ENCODE data around the gene KLK6.

KLK6 gene

DNA sequence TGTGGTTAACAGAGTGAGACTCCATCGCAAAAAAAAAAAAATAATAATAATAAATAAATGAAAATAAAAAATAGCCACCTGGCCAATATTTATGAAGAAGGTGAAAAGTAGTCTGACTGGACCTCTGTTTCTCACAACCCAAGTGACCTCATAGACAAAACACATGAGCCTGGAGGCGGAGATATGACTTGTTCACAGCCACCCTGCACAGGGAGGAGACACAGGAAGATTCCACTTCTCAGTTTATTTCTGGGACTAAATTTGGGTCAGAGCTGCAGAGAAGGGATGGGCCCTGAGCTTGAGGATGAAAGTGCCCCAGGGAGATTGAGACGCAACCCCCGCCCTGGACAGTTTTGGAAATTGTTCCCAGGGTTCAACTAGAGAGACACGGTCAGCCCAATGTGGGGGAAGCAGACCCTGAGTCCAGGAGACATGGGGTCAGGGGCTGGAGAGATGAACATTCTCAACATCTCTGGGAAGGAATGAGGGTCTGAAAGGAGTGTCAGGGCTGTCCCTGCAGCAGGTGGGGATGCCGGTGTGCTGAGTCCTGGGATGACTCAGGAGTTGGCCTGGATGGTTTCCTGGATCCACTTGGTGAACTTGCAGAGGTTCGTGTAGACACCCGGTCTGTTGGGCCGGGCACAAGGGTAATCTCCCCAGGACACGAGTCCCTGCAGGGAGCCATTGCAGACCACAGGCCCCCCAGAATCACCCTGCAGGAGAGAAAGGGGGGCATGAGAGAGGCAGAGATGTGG is 26.1 kb downstream of the KLK6 start:
- H3K4me1 ChIP-seq (ENCODE audit: insufficient read depth, low read length), result no peaks in the 10 kb centered on the region
- H3K27me3 ChIP-seq (ENCODE audit: control insufficient read depth in 1 of 2, insufficient read depth in 2 of 2, low read length in 2 of 2), result peaks cover 0 to 3% of the 10 kb centered on the region in 2 donors
- no peak overlapping the region for H3K27ac ChIP-seq (ENCODE audit: low read depth, low read length)
- H3K9me3 ChIP-seq (ENCODE audit: low read length), result no peaks in the 10 kb centered on the region
- H3K36me3 ChIP-seq (ENCODE audit: insufficient read depth, low read length), result no peaks in the 10 kb centered on the region
- no peak overlapping the region for H3K4me3 ChIP-seq (ENCODE audit: low read depth in 1 of 2, low read length in 2 of 2)
- no peak overlapping the region for H3K9ac ChIP-seq (ENCODE audit: low read length)

DNA sequence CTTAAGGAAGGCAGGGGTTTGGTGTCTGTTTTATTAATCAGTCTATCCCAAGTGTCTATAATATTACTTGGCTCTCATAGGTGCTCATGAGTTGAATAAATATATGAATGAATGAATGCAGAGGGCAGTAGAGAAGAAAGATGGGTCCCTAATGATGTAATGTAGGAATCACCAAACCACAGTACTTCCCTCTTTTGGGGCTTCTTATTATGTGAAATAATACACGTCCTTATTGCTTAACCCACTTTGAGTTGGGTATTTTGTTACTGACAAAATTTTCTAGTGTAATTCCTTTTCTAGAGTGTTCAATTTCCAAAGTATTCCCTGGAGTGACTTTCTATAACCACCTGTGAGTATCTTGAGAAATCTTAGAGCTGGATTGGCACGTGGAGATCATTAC is 29.8 kb downstream of the KLK6 start:
- H3K4me1 ChIP-seq (ENCODE audit: insufficient read depth, low read length), result no peaks in the 10 kb centered on the region
- H3K9me3 ChIP-seq (ENCODE audit: low read length), result no peaks in the 10 kb centered on the region
- no peaks in the 10 kb centered on the region for H3K36me3 ChIP-seq (ENCODE audit: insufficient read depth, low read length)
- H3K27me3 ChIP-seq (ENCODE audit: control insufficient read depth in 1 of 2, insufficient read depth in 2 of 2, low read length in 2 of 2), result peaks cover 0 to 3% of the 10 kb centered on the region in 2 donors
- no peak overlapping the region for H3K4me3 ChIP-seq (ENCODE audit: low read depth in 1 of 2, low read length in 2 of 2)
- no peak overlapping the region for H3K9ac ChIP-seq (ENCODE audit: low read length)
- no peak overlapping the region for H3K27ac ChIP-seq (ENCODE audit: low read depth, low read length)

DNA sequence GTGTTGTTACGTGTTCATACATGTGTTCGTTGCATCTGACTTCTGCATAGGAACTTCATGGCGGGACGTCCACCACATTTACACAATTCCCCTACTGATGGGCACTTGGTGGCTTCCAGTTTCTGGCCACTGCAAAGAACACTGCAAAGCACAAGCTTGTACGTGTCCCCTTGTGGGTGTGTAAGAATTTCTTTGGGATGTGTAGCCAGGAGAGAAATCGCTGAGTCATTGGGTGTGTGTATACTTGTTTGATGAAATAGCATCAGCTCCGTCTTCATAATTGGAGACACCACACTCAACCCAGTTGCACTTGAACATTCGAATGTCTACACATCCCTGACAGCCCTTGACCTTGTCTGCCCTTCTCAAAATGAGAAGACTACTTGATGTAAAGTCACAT is 35.8 kb downstream of the KLK6 start:
- Histone ChIP-seq H3K27me3 (ENCODE audit: control insufficient read depth in 1 of 2, insufficient read depth in 2 of 2, low read length in 2 of 2) (peaks cover 3 to 10% of the 10 kb centered on the region in 2 donors), H3K27ac (ENCODE audit: low read depth, low read length) (no peak overlapping the region), H3K4me3 (ENCODE audit: low read depth in 1 of 2, low read length in 2 of 2) (no peak overlapping the region), H3K36me3 (ENCODE audit: insufficient read depth, low read length) (no peaks in the 10 kb centered on the region), H3K9me3 (ENCODE audit: low read length) (no peaks in the 10 kb centered on the region), H3K4me1 (ENCODE audit: insufficient read depth, low read length) (no peaks in the 10 kb centered on the region), H3K9ac (ENCODE audit: low read length) (no peak overlapping the region)

DNA sequence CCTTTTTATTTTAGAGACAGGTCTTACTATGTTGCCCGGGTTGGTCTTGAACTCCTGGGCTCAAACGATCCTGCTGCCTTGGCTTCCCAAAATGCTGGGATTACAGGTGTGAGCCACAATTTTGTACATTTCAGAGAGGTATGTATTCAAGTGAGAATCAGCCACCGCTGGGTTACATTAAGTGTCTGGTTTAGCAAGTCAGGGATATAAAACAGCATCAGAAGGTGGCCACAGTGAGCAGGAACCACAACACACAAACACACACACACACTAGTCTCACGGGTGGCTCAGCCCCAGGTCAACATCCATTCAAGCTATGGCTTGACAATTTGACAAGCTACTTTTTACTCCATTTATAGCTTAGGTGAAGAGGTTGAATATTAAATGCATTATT is 36.7 kb downstream of the KLK6 start:
- Histone ChIP-seq H3K27me3 (ENCODE audit: control insufficient read depth in 1 of 2, insufficient read depth in 2 of 2, low read length in 2 of 2) (peaks cover 5 to 12% of the 10 kb centered on the region in 2 donors), H3K4me3 (ENCODE audit: low read depth in 1 of 2, low read length in 2 of 2) (no peak overlapping the region), H3K9me3 (ENCODE audit: low read length) (no peaks in the 10 kb centered on the region), H3K27ac (ENCODE audit: low read depth, low read length) (no peak overlapping the region), H3K9ac (ENCODE audit: low read length) (no peak overlapping the region), H3K36me3 (ENCODE audit: insufficient read depth, low read length) (no peaks in the 10 kb centered on the region), H3K4me1 (ENCODE audit: insufficient read depth, low read length) (no peaks in the 10 kb centered on the region)

DNA sequence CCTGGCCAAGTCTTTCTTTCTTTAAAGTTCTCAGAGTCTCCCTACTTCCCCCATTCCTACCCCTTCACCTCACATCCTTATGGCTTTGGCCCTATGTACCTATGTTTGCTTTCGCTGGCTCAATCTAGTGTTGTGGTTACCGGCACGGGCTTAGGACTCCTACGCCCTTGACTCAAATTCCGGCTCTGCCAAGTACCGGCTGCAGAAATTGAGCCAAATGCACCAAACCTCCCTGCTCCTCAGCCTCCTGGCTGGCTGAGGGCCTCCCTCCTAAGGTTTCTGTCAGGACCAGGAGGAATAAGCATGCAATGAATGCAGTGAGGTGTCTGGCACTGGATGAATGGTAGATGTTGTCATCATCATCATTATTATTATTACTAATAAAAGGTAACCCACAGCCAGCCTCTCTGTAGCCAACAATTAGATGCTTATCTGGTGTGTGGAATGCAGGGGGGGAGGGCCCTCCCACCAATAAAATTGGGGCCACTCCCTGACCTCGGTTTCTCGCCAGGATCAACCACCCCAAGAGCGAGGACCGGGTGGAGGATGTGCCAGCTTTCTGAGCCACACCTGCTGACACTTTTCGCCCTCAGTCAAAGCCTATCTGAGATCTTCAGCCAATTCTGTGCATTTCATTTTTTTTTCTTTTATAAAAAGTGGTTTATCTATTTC is 37.2 kb downstream of the KLK6 start:
- H3K27me3 ChIP-seq (ENCODE audit: control insufficient read depth in 1 of 2, insufficient read depth in 2 of 2, low read length in 2 of 2), result peaks cover 5 to 12% of the 10 kb centered on the region in 2 donors
- no peak overlapping the region for H3K4me3 ChIP-seq (ENCODE audit: low read depth in 1 of 2, low read length in 2 of 2)
- H3K27ac ChIP-seq (ENCODE audit: low read depth, low read length), result no peak overlapping the region
- no peak overlapping the region for H3K9ac ChIP-seq (ENCODE audit: low read length)
- H3K4me1 ChIP-seq (ENCODE audit: insufficient read depth, low read length), result no peaks in the 10 kb centered on the region
- no peaks in the 10 kb centered on the region for H3K36me3 ChIP-seq (ENCODE audit: insufficient read depth, low read length)
- H3K9me3 ChIP-seq (ENCODE audit: low read length), result no peaks in the 10 kb centered on the region

DNA sequence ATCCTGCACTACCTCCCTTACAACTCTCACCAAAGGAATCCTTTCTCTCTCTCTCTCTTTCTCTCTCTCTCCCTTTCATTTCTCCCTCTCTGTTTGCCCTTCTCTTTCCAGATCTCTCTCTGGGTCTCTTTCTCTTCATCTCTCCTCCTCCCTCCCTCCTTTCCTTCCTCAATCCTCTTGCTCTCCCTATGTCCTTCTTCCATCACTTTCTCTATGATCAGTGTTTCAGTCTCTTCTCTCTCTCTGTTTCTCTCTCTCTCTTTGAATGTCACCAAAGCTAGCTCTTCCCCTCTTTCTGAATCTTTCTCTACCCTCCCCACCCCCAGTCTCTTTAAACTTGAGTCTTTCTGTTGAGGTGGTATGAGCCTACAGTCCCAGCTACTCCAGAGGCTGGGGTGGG is 38.4 kb downstream of the KLK6 start:
- H3K9me3 ChIP-seq (ENCODE audit: low read length), result no peaks in the 10 kb centered on the region
- no peak overlapping the region for H3K4me3 ChIP-seq (ENCODE audit: low read depth in 1 of 2, low read length in 2 of 2)
- peaks cover 5 to 12% of the 10 kb centered on the region in 2 donors for H3K27me3 ChIP-seq (ENCODE audit: control insufficient read depth in 1 of 2, insufficient read depth in 2 of 2, low read length in 2 of 2)
- no peak overlapping the region for H3K27ac ChIP-seq (ENCODE audit: low read depth, low read length)
- H3K36me3 ChIP-seq (ENCODE audit: insufficient read depth, low read length), result no peaks in the 10 kb centered on the region
- H3K4me1 ChIP-seq (ENCODE audit: insufficient read depth, low read length), result no peaks in the 10 kb centered on the region
- no peak overlapping the region for H3K9ac ChIP-seq (ENCODE audit: low read length)

DNA sequence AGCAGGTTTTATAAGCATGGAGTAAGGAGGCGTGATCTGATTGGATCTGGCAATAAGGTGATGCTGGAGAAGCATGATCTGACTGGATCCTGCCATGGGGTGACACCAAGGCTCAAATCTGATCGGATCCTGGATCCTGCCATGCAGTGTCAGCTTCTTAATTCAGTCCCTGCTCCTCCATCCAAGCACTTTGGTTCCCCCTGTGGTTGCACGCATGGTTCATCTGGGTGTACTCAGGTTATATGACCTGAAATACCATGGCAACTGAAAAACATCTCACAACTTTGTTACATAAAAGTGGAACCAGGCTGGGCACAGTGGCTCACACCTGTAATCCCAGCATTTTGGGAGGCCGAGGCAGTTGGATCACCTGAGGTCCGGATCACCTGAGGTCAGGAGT is 40.6 kb downstream of the KLK6 start:
- H3K9me3 ChIP-seq (ENCODE audit: low read length), result no peaks in the 10 kb centered on the region
- H3K27me3 ChIP-seq (ENCODE audit: control insufficient read depth in 1 of 2, insufficient read depth in 2 of 2, low read length in 2 of 2), result peaks cover 5 to 12% of the 10 kb centered on the region in 2 donors
- no peaks in the 10 kb centered on the region for H3K4me1 ChIP-seq (ENCODE audit: insufficient read depth, low read length)
- H3K36me3 ChIP-seq (ENCODE audit: insufficient read depth, low read length), result no peaks in the 10 kb centered on the region
- no peak overlapping the region for H3K9ac ChIP-seq (ENCODE audit: low read length)
- no peak overlapping the region for H3K27ac ChIP-seq (ENCODE audit: low read depth, low read length)
- no peak overlapping the region for H3K4me3 ChIP-seq (ENCODE audit: low read depth in 1 of 2, low read length in 2 of 2)

DNA sequence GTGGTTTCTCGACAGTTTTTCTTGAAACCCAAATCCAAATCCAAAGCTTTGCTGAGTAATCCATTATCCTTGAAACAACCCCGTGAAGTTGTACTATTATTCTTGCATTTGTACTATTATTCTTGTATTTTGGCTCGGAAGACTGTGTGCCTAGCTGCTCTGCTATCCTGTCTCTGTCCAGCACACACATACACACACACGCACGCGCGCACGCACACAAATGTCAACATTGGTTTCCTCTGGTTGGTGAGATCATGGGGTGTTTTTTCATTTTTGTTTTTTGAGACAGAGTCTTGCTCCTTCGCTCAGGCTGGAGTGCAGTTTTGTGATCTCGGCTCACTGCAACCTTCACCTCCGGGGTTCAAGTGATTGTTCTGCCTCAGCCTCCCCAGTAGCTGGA is 43.2 kb downstream of the KLK6 start:
- Histone ChIP-seq H3K9me3 (ENCODE audit: low read length) (no peaks in the 10 kb centered on the region), H3K4me1 (ENCODE audit: insufficient read depth, low read length) (peaks cover 3% of the 10 kb centered on the region), H3K4me3 (ENCODE audit: low read depth in 1 of 2, low read length in 2 of 2) (no peak overlapping the region), H3K36me3 (ENCODE audit: insufficient read depth, low read length) (no peaks in the 10 kb centered on the region), H3K27me3 (ENCODE audit: control insufficient read depth in 1 of 2, insufficient read depth in 2 of 2, low read length in 2 of 2) (peaks cover 5 to 14% of the 10 kb centered on the region in 2 donors), H3K27ac (ENCODE audit: low read depth, low read length) (no peak overlapping the region), H3K9ac (ENCODE audit: low read length) (no peak overlapping the region)

DNA sequence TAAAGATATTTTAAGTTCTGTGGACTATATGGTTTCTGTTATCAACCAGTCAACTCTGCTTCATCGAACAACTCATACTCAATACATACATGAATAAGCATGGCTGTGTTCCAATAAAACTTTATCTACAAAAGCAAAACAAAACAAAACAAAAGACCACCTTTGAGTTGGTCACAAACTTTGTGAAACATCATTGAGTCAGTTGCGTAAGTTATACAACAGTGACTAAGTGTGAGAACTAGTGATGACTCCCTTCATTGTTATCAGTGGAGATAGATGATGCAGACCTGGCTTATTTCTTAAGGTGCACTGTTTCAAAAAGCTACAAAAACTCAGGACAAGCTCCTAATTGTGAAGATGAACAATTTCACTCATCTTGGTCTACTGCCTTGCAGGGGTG is 43.7 kb downstream of the KLK6 start:
- H3K27me3 ChIP-seq (ENCODE audit: control insufficient read depth in 1 of 2, insufficient read depth in 2 of 2, low read length in 2 of 2), result peaks cover 5 to 14% of the 10 kb centered on the region in 2 donors
- peaks cover 3% of the 10 kb centered on the region for H3K4me1 ChIP-seq (ENCODE audit: insufficient read depth, low read length)
- no peak overlapping the region for H3K27ac ChIP-seq (ENCODE audit: low read depth, low read length)
- no peaks in the 10 kb centered on the region for H3K9me3 ChIP-seq (ENCODE audit: low read length)
- H3K9ac ChIP-seq (ENCODE audit: low read length), result no peak overlapping the region
- H3K4me3 ChIP-seq (ENCODE audit: low read depth in 1 of 2, low read length in 2 of 2), result no peak overlapping the region
- no peaks in the 10 kb centered on the region for H3K36me3 ChIP-seq (ENCODE audit: insufficient read depth, low read length)

DNA sequence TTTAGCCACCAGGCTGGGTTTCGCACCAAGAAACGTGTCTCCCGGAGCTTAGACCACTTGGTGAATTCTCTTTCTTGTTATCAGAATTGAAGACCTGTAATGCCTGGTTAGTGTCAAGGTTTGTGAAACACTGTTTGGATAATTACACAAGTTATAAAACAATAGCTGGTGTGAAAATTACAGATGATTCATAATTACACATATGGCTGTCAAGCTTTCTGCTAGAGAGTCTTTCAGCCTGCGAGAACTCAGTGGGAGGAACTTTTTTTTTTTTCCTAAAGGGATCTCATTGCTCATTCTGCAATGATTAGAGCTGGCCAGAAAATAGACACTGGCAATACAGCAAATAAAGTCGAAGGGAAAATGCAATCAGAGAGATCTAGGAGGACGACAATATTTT is 44.8 kb downstream of the KLK6 start:
- peaks cover 3% of the 10 kb centered on the region for H3K4me1 ChIP-seq (ENCODE audit: insufficient read depth, low read length)
- no peak overlapping the region for H3K4me3 ChIP-seq (ENCODE audit: low read depth in 1 of 2, low read length in 2 of 2)
- peaks cover 5 to 14% of the 10 kb centered on the region in 2 donors for H3K27me3 ChIP-seq (ENCODE audit: control insufficient read depth in 1 of 2, insufficient read depth in 2 of 2, low read length in 2 of 2)
- no peak overlapping the region for H3K27ac ChIP-seq (ENCODE audit: low read depth, low read length)
- no peak overlapping the region for H3K9ac ChIP-seq (ENCODE audit: low read length)
- no peaks in the 10 kb centered on the region for H3K36me3 ChIP-seq (ENCODE audit: insufficient read depth, low read length)
- H3K9me3 ChIP-seq (ENCODE audit: low read length), result no peaks in the 10 kb centered on the region

DNA sequence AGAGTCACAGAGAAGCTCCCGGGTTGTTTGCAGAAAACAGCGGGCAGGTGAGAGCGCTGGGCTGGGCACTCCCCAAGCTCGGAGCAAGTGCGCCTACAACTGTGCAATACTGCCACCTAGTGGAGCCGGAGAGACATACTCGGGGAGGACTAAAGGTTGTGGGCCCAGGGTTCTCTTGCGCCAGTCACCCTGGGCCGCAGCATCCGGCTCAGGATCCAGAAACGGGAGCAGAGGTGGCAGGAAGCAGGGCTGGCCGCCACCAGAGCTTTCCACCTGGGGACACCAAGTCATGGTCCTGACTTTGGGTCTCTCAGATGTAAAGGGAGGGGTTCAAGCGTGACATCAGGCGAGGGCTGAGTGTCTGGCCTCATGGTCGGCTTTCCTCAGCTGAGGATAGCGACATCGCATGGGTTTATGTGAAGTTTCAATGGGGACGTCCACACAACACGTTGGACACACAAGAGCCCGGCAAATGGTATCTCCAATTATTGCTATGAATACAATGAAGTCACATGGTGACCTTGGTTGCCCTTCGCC is 47.0 kb downstream of the KLK6 start:
- Histone ChIP-seq H3K27ac (ENCODE audit: low read depth, low read length) (no peak overlapping the region), H3K9me3 (ENCODE audit: low read length) (no peaks in the 10 kb centered on the region), H3K36me3 (ENCODE audit: insufficient read depth, low read length) (no peaks in the 10 kb centered on the region), H3K27me3 (ENCODE audit: control insufficient read depth in 1 of 2, insufficient read depth in 2 of 2, low read length in 2 of 2) (peaks cover 0 to 7% of the 10 kb centered on the region in 2 donors), H3K4me1 (ENCODE audit: insufficient read depth, low read length) (peaks cover 3% of the 10 kb centered on the region), H3K9ac (ENCODE audit: low read length) (no peak overlapping the region), H3K4me3 (ENCODE audit: low read depth in 1 of 2, low read length in 2 of 2) (no peak overlapping the region)
